Mesenchymal stem cell (in vitro differentiated cells and primary cell): ENCODE data around the gene PCBP2.

Experiments
- DNase-seq: peaks from one replicate; pipeline ENCODE4 v3.0.0-alpha.2; 2013
- H2AFZ ChIP-seq: one replicate; pipeline ENCODE4 v1.6.1; 2013; ENCODE audit warnings: low read depth, mild to moderate bottlenecking, control low read depth, inconsistent platforms, low read length, moderate library complexity
- H2AK5ac ChIP-seq: 2 replicates; pipeline ENCODE4 v1.6.1; 2013; ENCODE audit warnings: low read length, moderate library complexity, mild to moderate bottlenecking, inconsistent platforms; ENCODE audit not compliant: severe bottlenecking
- H2BK120ac ChIP-seq: one replicate; pipeline ENCODE4 v1.6.1; 2013; ENCODE audit warnings: low read depth, mild to moderate bottlenecking, inconsistent platforms, low read length, moderate library complexity
- H2BK12ac ChIP-seq, 2 experiments: one replicate each; pipeline ENCODE4 v1.6.1; 2013; ENCODE audit warnings: inconsistent platforms in 2 of 2, low read length in 2 of 2, mild to moderate bottlenecking in 2 of 2, moderate library complexity in 2 of 2, control low read depth in 1 of 2
- H2BK15ac ChIP-seq: one replicate; pipeline ENCODE4 v1.6.1; 2013; ENCODE audit warnings: mild to moderate bottlenecking, low read depth, inconsistent platforms; ENCODE audit not compliant: poor library complexity, severe bottlenecking
- H2BK5ac ChIP-seq: 2 replicates; pipeline ENCODE4 v1.6.1; 2013; ENCODE audit warnings: low read depth, mild to moderate bottlenecking, low read length, control low read depth, inconsistent platforms; ENCODE audit not compliant: poor library complexity, severe bottlenecking
- H3K14ac ChIP-seq, 2 experiments: one replicate each; pipeline ENCODE4 v1.6.1; 2013; ENCODE audit warnings: inconsistent platforms in 2 of 2, low read length in 2 of 2, control low read depth in 1 of 2, mild to moderate bottlenecking in 1 of 2, moderate library complexity in 1 of 2
- H3K18ac ChIP-seq, 2 experiments: one replicate each; pipeline ENCODE4 v1.6.1; 2013; ENCODE audit warnings: inconsistent platforms in 2 of 2, low read length in 2 of 2, control low read depth in 1 of 2, low read depth in 1 of 2, mild to moderate bottlenecking in 1 of 2
- H3K23ac ChIP-seq, 2 experiments: one replicate each; pipeline ENCODE4 v1.6.1; 2013; ENCODE audit warnings: inconsistent platforms in 2 of 2, low read length in 2 of 2, mild to moderate bottlenecking in 2 of 2, moderate library complexity in 2 of 2, control low read depth in 1 of 2
- H3K27ac ChIP-seq: 2 replicates; pipeline ENCODE4 v1.5.1; 2013; ENCODE audit warnings: mild to moderate bottlenecking, moderate library complexity, low read length, control low read depth, inconsistent platforms; ENCODE audit not compliant: poor library complexity, severe bottlenecking
- H3K27me3 ChIP-seq, 2 experiments: 2 replicates each; pipeline versions ENCODE4 v1.6.1 to v1.7.0; 2013; ENCODE audit warnings: low read length in 2 of 2, mild to moderate bottlenecking in 2 of 2, moderate library complexity in 2 of 2, control low read depth in 1 of 2, inconsistent platforms in 1 of 2; ENCODE audit not compliant: control insufficient read depth in 1 of 2, insufficient read depth in 1 of 2
- H3K36me3 ChIP-seq, 2 experiments: 2 replicates each; pipeline versions ENCODE4 v1.6.1 to v1.7.0; 2013; ENCODE audit warnings: low read length in 2 of 2, control low read depth in 1 of 2, inconsistent platforms in 1 of 2, low read depth in 1 of 2, mild to moderate bottlenecking in 1 of 2; ENCODE audit not compliant: insufficient read depth in 2 of 2, control insufficient read depth in 1 of 2
- H3K4ac ChIP-seq, 2 experiments: one replicate each; pipeline ENCODE4 v1.6.1; 2013; ENCODE audit warnings: inconsistent platforms in 2 of 2, low read length in 2 of 2, mild to moderate bottlenecking in 2 of 2, moderate library complexity in 2 of 2, control low read depth in 1 of 2, low read depth in 1 of 2
- H3K4me1 ChIP-seq: 2 replicates; pipeline ENCODE4 v1.6.1; 2013; ENCODE audit warnings: low read depth, low read length, control low read depth; ENCODE audit not compliant: control insufficient read depth, insufficient read depth
- H3K4me2 ChIP-seq: 2 replicates; pipeline ENCODE4 v1.6.1; 2013; ENCODE audit warnings: low read length, mild to moderate bottlenecking, inconsistent platforms; ENCODE audit not compliant: poor library complexity, severe bottlenecking
- H3K4me3 ChIP-seq, 2 experiments: 2 replicates each; pipeline versions ENCODE4 v1.5.1 to v1.7.0; 2013; ENCODE audit warnings: low read length in 2 of 2, mild to moderate bottlenecking in 2 of 2, control low read depth in 1 of 2, low read depth in 1 of 2; ENCODE audit not compliant: insufficient read depth in 1 of 2
- H3K79me1 ChIP-seq: replicated peaks from 2 replicates; pipeline ENCODE4 v1.6.1; 2013; ENCODE audit warnings: mild to moderate bottlenecking, control low read depth, low read length, inconsistent platforms; ENCODE audit not compliant: poor library complexity, severe bottlenecking
- H3K9ac ChIP-seq: 2 replicates; pipeline ENCODE4 v1.7.0; 2013; ENCODE audit warnings: mild to moderate bottlenecking, low read length, moderate library complexity
- H3K9me3 ChIP-seq: 2 replicates; pipeline ENCODE4 v1.7.0; 2013; ENCODE audit warnings: mild to moderate bottlenecking, low read length; ENCODE audit not compliant: control insufficient read depth
- H4K8ac ChIP-seq: one replicate; pipeline ENCODE4 v1.6.1; 2013; ENCODE audit warnings: inconsistent platforms, mild to moderate bottlenecking, low read length, moderate library complexity
- H4K91ac ChIP-seq: one replicate; pipeline ENCODE4 v1.6.1; 2013; ENCODE audit warnings: mild to moderate bottlenecking, low read length, inconsistent platforms
- WGBS: methylation state at CpG from one replicate; pipeline ENCODE4 v1.1.7; 2013; ENCODE audit warnings: mixed read lengths; 5-methylcytosine and 5-hydroxymethylcytosine counted together

Gene PCBP2

DNA sequence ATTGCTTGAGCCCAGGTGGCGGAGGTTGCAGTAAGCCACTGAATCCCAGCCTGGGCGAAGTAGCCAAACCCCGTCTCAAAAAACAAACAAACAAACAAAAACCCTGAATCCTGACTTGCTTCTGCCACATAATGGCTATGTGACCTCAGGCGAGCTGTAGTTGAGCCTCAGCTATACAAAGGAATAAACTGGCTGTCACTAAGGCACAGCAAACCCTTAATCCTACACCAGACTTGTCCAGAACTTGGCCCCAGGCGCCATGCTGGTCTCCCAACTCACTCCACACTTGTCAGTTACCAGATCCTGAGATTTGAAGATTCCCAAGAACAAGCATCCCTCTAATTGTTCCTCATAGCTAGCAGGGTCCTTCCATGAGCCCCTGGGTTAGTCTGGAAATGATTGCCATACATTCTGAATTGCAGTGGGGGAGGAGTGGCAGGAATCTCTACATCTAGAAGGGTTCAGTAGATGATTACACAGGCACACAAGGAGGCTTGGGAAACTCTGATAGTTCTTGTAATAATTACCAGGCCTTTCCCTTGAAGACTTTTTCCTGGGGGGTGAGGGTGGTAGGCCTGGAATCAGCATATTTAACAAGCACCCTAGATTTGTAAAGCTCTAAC is 37.5 kb downstream of the PCBP2 start:
- H3K4ac ChIP-seq = no peak overlapping the region
- no peaks in the 10 kb centered on the region for H3K9me3 ChIP-seq
- peak overlapping the region; percentile 68 for H3K27ac ChIP-seq
- no peak for DNase-seq
- H4K91ac ChIP-seq = peak overlapping the region; percentile 41
- peak overlapping the region; percentile 2 for H4K8ac ChIP-seq
- peak overlapping the region; percentile 4 for H2BK5ac ChIP-seq
- 97% methylated on average over 5 of the region's 5 CpGs for WGBS
- H3K4me3 ChIP-seq = no peak overlapping the region
- peaks cover 23% of the 10 kb centered on the region for H3K79me1 ChIP-seq
- no peak overlapping the region for H3K9ac ChIP-seq
- no peak overlapping the region for H2BK12ac ChIP-seq
- no peak overlapping the region for H3K23ac ChIP-seq
- no peak overlapping the region for H2AFZ ChIP-seq
- peaks cover 31% of the 10 kb centered on the region for H3K4me1 ChIP-seq
- H3K36me3 ChIP-seq = peaks cover 32 to 48% of the 10 kb centered on the region in 2 experiments
- no peaks in the 10 kb centered on the region for H3K27me3 ChIP-seq
- no peak overlapping the region for H3K18ac ChIP-seq
- no peak overlapping the region for H2BK120ac ChIP-seq
- H2AK5ac ChIP-seq = peak overlapping the region; percentile 93
- H3K4me2 ChIP-seq = no peak overlapping the region
- H3K14ac ChIP-seq = no peak overlapping the region
- no peak overlapping the region for H2BK15ac ChIP-seq

DNA sequence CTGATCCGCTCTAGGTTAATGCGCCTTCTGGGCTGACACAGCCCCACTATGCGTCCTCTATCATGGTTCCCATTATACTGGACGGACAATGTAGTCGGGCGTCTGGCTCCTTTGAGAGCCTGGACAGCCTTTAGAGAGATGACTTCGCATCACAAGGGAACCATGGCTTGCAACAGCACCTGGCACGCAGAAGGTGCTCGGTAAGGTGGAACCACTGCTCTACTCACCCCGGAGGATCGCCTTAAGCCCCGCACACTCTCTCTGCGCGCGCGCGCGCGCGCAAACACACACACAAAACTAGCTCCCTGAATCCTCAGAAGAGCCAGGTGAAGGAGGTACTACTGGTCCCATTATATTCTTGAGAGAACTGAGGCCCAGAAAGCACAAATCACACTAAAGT is 40.3 kb downstream of the PCBP2 start:
- peaks cover 8 to 26% of the 10 kb centered on the region in 2 experiments for H3K36me3 ChIP-seq
- peak overlapping the region; percentile 54 for H3K4me2 ChIP-seq
- H2AFZ ChIP-seq = peak overlapping the region; percentile 10
- peak overlapping the region; percentile 14 to 89 for H3K18ac ChIP-seq
- H3K14ac ChIP-seq = no peak overlapping the region
- peaks cover 30% of the 10 kb centered on the region for H3K4me1 ChIP-seq
- no peaks in the 10 kb centered on the region for H3K9me3 ChIP-seq
- peak overlapping the region; percentile 40 for H2BK5ac ChIP-seq
- H3K79me1 ChIP-seq = peaks cover 28% of the 10 kb centered on the region
- peak overlapping the region; percentile 93 for H2AK5ac ChIP-seq
- peak overlapping the region in 1 of 2 experiments; percentile 96 for H3K4ac ChIP-seq
- no peak overlapping the region for H2BK120ac ChIP-seq
- no peak overlapping the region for H4K8ac ChIP-seq
- WGBS = 40% methylated on average over 20 of the region's 20 CpGs
- H2BK12ac ChIP-seq = peak overlapping the region; percentile 70 to 74
- H3K23ac ChIP-seq = no peak overlapping the region
- peak overlapping the region; percentile 74 for H4K91ac ChIP-seq
- H3K27ac ChIP-seq = peak overlapping the region; percentile 60
- no peak overlapping the region for H2BK15ac ChIP-seq
- H3K27me3 ChIP-seq = no peaks in the 10 kb centered on the region
- peak overlapping the region; percentile 85 for H3K9ac ChIP-seq
- DNase-seq = no peak
- H3K4me3 ChIP-seq = peak overlapping the region; percentile 15 to 72

- Histone ChIP-seq H3K36me3 (peaks cover 5 to 26% of the 10 kb centered on the region in 2 experiments), H2BK15ac (peak overlapping the region; percentile 80), H3K27ac (peak overlapping the region; percentile 81), H3K79me1 (peaks cover 32% of the 10 kb centered on the region), H3K4me3 (peak overlapping the region; percentile 65 to 72), H3K14ac (no peak overlapping the region), H3K9ac (peak overlapping the region; percentile 85), H3K4ac (peak overlapping the region; percentile 84 to 88), H3K4me1 (peaks cover 31% of the 10 kb centered on the region), H2BK5ac (peak overlapping the region; percentile 31), H2BK120ac (peak overlapping the region; percentile 90), H2AK5ac (no peak overlapping the region), H2AFZ (peak overlapping the region; percentile 60), H4K91ac (peak overlapping the region; percentile 96), H3K23ac (peak overlapping the region in 1 of 2 experiments; percentile 34), H2BK12ac (peak overlapping the region; percentile 51 to 94), H3K4me2 (peak overlapping the region; percentile 92), H3K9me3 (no peaks in the 10 kb centered on the region), H3K18ac (peak overlapping the region; percentile 85 to 90), H4K8ac (peak overlapping the region; percentile 94), H3K27me3 (no peaks in the 10 kb centered on the region)
- 2% methylated on average over 28 of the region's 52 CpGs for WGBS
- DNase-seq = peak; percentile 94
Observed at GRCh38 chr12:53492830-53493609, 41.1 kb downstream of the PCBP2 start.
